IPS DF 6.9 (cell line): Measurements from ENCODE around the gene UBE2E1.
"Not testable (repeated sequence)": the region's sequence is repeated elsewhere in the genome, so short reads cannot be mapped to it uniquely, and the experiment has no call there.

ENCODE experiments used
- DNase-seq: peaks from one replicate; pipeline ENCODE4 v3.0.0-alpha.2; 2013; ENCODE audit warnings: low read depth, low spot score
- H3K27ac ChIP-seq: one replicate; pipeline ENCODE4 v1.5.1; 2013; ENCODE audit warnings: low read length, control low read depth
- H3K27me3 ChIP-seq: 2 replicates; pipeline ENCODE4 v1.6.1; 2013; ENCODE audit warnings: mild to moderate bottlenecking, low read length; ENCODE audit not compliant: control insufficient read depth, insufficient read depth
- H3K36me3 ChIP-seq: 2 replicates; pipeline ENCODE4 v1.6.1; 2013; ENCODE audit warnings: low read length; ENCODE audit not compliant: control insufficient read depth, insufficient read depth
- H3K4me1 ChIP-seq: 2 replicates; pipeline ENCODE4 v1.6.1; 2013; ENCODE audit warnings: low read length; ENCODE audit not compliant: control insufficient read depth, insufficient read depth
- H3K4me3 ChIP-seq: 2 replicates; pipeline ENCODE4 v1.5.1; 2013; ENCODE audit warnings: mild to moderate bottlenecking, low read length
- H3K9me3 ChIP-seq: 2 replicates; pipeline ENCODE4 v1.6.1; 2013; ENCODE audit warnings: low read length, inconsistent platforms; ENCODE audit not compliant: control insufficient read depth, insufficient read depth
- WGBS: extraction: QIAGEN DNeasy Blood & Tissue Kit; methylation state at CpG from one replicate; pipeline ENCODE4 v1.1.7; 2013; ENCODE audit warnings: mixed read lengths, missing lambda C conversion rate; ENCODE audit not compliant: insufficient read length, insufficient coverage; 5-methylcytosine and 5-hydroxymethylcytosine counted together

UBE2E1 gene

GRCh38 chr3:23913873-23914743, 108.4 kb downstream of the UBE2E1 start:
- Histone ChIP-seq H3K4me3 (no peak overlapping the region), H3K27ac (no peak overlapping the region)
- WGBS = no CpG with 5 or more reads among the region's 3 CpGs

GRCh38 chr3:23915537-23916108, 109.9 kb downstream of the UBE2E1 start:
- WGBS = 100% methylated on average over 1 of the region's 7 CpGs
- Histone ChIP-seq H3K27ac (no peak overlapping the region), H3K4me1 (no peaks in the 10 kb centered on the region), H3K4me3 (no peak overlapping the region), H3K27me3 (no peaks in the 10 kb centered on the region), H3K36me3 (peaks cover 19% of the 10 kb centered on the region; the same call in 1 of the 2 replicates), H3K9me3 (no peaks in the 10 kb centered on the region)
- DNase-seq = no peak

More at GRCh38 chr3:23913873-23914743, 108.4 kb downstream of the UBE2E1 start:
- Histone ChIP-seq H3K4me1 (no peaks in the 10 kb centered on the region), H3K36me3 (peaks cover 11% of the 10 kb centered on the region; the same call in 1 of the 2 replicates), H3K27me3 (no peaks in the 10 kb centered on the region), H3K9me3 (no peaks in the 10 kb centered on the region)
- DNase-seq = no peak

GRCh38 chr3:23916152-23916885, 110.6 kb downstream of the UBE2E1 start:
- H3K27ac ChIP-seq = no peak overlapping the region
- DNase-seq = no peak
- H3K27me3 ChIP-seq = no peaks in the 10 kb centered on the region
- WGBS = no CpG with 5 or more reads among the region's 48 CpGs
- H3K9me3 ChIP-seq = no peaks in the 10 kb centered on the region
- no peaks in the 10 kb centered on the region for H3K4me1 ChIP-seq
- H3K36me3 ChIP-seq = peaks cover 19% of the 10 kb centered on the region; the same call in 1 of the 2 replicates
- peak overlapping the region; percentile 81; the same call in 1 of the 2 replicates for H3K4me3 ChIP-seq

GRCh38 chr3:23916886-23917678, 111.3 kb downstream of the UBE2E1 start, which contains the start of the genes NKIRAS1 and RPL15:
NKIRAS1 (minus strand) TSS chr3:23916990; CDS start chr3:23910904, 6,086 bp downstream.
RPL15 (plus strand) TSS chr3:23917132; CDS start chr3:23917860, 728 bp downstream.
- WGBS = no CpG with 5 or more reads among the region's 64 CpGs
- no peaks in the 10 kb centered on the region for H3K9me3 ChIP-seq
- no peak within 1 kb of the TSS for H3K27ac ChIP-seq
- no peaks in the 10 kb centered on the region for H3K27me3 ChIP-seq
- peak within 1 kb of the TSS; percentile 81 for H3K4me3 ChIP-seq
- peaks cover 19% of the 10 kb centered on the region; the same call in 1 of the 2 replicates for H3K36me3 ChIP-seq
- DNase-seq = peak; percentile 92
- no peaks in the 10 kb centered on the region for H3K4me1 ChIP-seq

- peaks cover 19% of the 10 kb centered on the region; the same call in 1 of the 2 replicates for H3K36me3 ChIP-seq
- H3K4me3 ChIP-seq = peak overlapping the region; percentile 81
- H3K27me3 ChIP-seq, H3K4me1 ChIP-seq, H3K27ac ChIP-seq, H3K9me3 ChIP-seq, DNase-seq: not testable (repeated sequence)
- WGBS = no CpG with 5 or more reads among the region's 21 CpGs
Measured at GRCh38 chr3:23917679-23918303, 112.0 kb downstream of the UBE2E1 start.

GRCh38 chr3:23918331-23918730, 112.6 kb downstream of the UBE2E1 start:
- no CpG with 5 or more reads among the region's 12 CpGs for WGBS
- not testable (repeated sequence) for H3K27ac ChIP-seq, DNase-seq, H3K9me3 ChIP-seq, H3K4me1 ChIP-seq, H3K27me3 ChIP-seq
- H3K4me3 ChIP-seq = peak overlapping the region; percentile 81; the same call in 1 of the 2 replicates
- peaks cover 19% of the 10 kb centered on the region; the same call in 1 of the 2 replicates for H3K36me3 ChIP-seq

GRCh38 chr3:23919628-23920027, 113.9 kb downstream of the UBE2E1 start:
- no peaks in the 10 kb centered on the region for H3K4me1 ChIP-seq
- no peaks in the 10 kb centered on the region for H3K9me3 ChIP-seq
- H3K36me3 ChIP-seq = peaks cover 19% of the 10 kb centered on the region; the same call in 1 of the 2 replicates
- H3K27ac ChIP-seq = no peak overlapping the region
- H3K4me3 ChIP-seq = no peak overlapping the region
- no peaks in the 10 kb centered on the region for H3K27me3 ChIP-seq
- no peak for DNase-seq
- WGBS = no CpG with 5 or more reads among the region's 2 CpGs

- no peak overlapping the region for H3K27ac ChIP-seq
- H3K36me3 ChIP-seq = peaks cover 19% of the 10 kb centered on the region; the same call in 1 of the 2 replicates
- no peaks in the 10 kb centered on the region for H3K9me3 ChIP-seq
- H3K4me1 ChIP-seq = no peaks in the 10 kb centered on the region
- WGBS = no CpG with 5 or more reads among the region's 5 CpGs
- no peaks in the 10 kb centered on the region for H3K27me3 ChIP-seq
- no peak for DNase-seq
- no peak overlapping the region for H3K4me3 ChIP-seq
Measured at GRCh38 chr3:23920151-23920655, 114.4 kb downstream of the UBE2E1 start.

GRCh38 chr3:23921052-23921511, 115.3 kb downstream of the UBE2E1 start:
- no peak for DNase-seq
- Histone ChIP-seq H3K4me3 (no peak overlapping the region), H3K9me3 (no peaks in the 10 kb centered on the region), H3K27ac (no peak overlapping the region), H3K27me3 (no peaks in the 10 kb centered on the region), H3K36me3 (peaks cover 19% of the 10 kb centered on the region; the same call in 1 of the 2 replicates), H3K4me1 (no peaks in the 10 kb centered on the region)
- WGBS = no CpG with 5 or more reads among the region's 3 CpGs
